ENCODE data around the gene ARMC2.

- no peak for TF ChIP-seq EP300 (IDR thresholded peaks at IDR 0.05)
- no peak for TF ChIP-seq CTCF (IDR thresholded peaks at IDR 0.05)
- TF ChIP-seq POLR2AphosphoS5 (IDR thresholded peaks at IDR 0.05): no peak
Observed at GRCh38 chr6:108974201-108974600, 126.0 kb downstream of the ARMC2 start.
